H9 (cell line): ENCODE results near the gene RBKS. TPM values are rescaled to one million over a fixed set of nuclear protein-coding genes. Genes with fewer than 3 reads are reported as not detected.

Experiments
- DNase-seq: peaks from one replicate; pipeline ENCODE4 v3.0.0-alpha.2; 2017
- H2AFZ ChIP-seq: one replicate; pipeline ENCODE4 v1.6.1; 2013; ENCODE audit warnings: mild to moderate bottlenecking, low read length, control low read depth, moderate library complexity
- H2AK5ac ChIP-seq: 2 replicates; pipeline ENCODE4 v1.6.1; 2013; ENCODE audit warnings: low read length, control low read depth, mixed read lengths; ENCODE audit not compliant: insufficient read length
- H2BK120ac ChIP-seq: one replicate; pipeline ENCODE4 v1.6.1; 2013; ENCODE audit warnings: low read depth, mild to moderate bottlenecking, low read length, control low read depth, inconsistent platforms; ENCODE audit not compliant: poor library complexity, severe bottlenecking
- H2BK12ac ChIP-seq: 2 replicates; pipeline ENCODE4 v1.6.1; 2013; ENCODE audit warnings: low read length, control low read depth, mixed read lengths, low read depth; ENCODE audit not compliant: insufficient read length
- H2BK15ac ChIP-seq: 2 replicates; pipeline ENCODE4 v1.6.1; 2013; ENCODE audit warnings: low read depth, low read length, control low read depth
- H2BK20ac ChIP-seq: one replicate; pipeline ENCODE4 v1.6.1; 2013; ENCODE audit warnings: low read depth, mild to moderate bottlenecking, low read length, control low read depth, inconsistent platforms; ENCODE audit not compliant: poor library complexity, severe bottlenecking
- H2BK5ac ChIP-seq: 2 replicates; pipeline ENCODE4 v1.6.1; 2013; ENCODE audit warnings: low read length, control low read depth, mixed read lengths; ENCODE audit not compliant: insufficient read length
- H3K14ac ChIP-seq: 2 replicates; pipeline ENCODE4 v1.6.1; 2013; ENCODE audit warnings: low read length, control low read depth; ENCODE audit not compliant: insufficient read depth
- H3K18ac ChIP-seq: 2 replicates; pipeline ENCODE4 v1.6.1; 2013; ENCODE audit warnings: low read depth, mild to moderate bottlenecking, mixed read lengths, low read length, control low read depth; ENCODE audit not compliant: insufficient read length
- H3K23ac ChIP-seq: 2 replicates; pipeline ENCODE4 v1.6.1; 2013; ENCODE audit warnings: low read length, control low read depth, mixed read lengths, low read depth; ENCODE audit not compliant: insufficient read length
- H3K23me2 ChIP-seq: 2 replicates; pipeline ENCODE4 v1.6.1; 2013; ENCODE audit warnings: low read depth, mild to moderate bottlenecking, mixed read lengths, low read length, control low read depth; ENCODE audit not compliant: insufficient read length, poor library complexity, severe bottlenecking
- H3K27ac ChIP-seq: 2 replicates; pipeline ENCODE4 v1.5.1; 2013; ENCODE audit warnings: low read length, control low read depth, mixed read lengths, low read depth; ENCODE audit not compliant: insufficient read length
- H3K27me3 ChIP-seq: 2 replicates; pipeline ENCODE4 v1.6.1; 2013; ENCODE audit warnings: low read length, control low read depth, inconsistent platforms; ENCODE audit not compliant: insufficient read depth
- H3K4ac ChIP-seq: 2 replicates; pipeline ENCODE4 v1.6.1; 2013; ENCODE audit warnings: low read depth, mild to moderate bottlenecking, control low read depth, inconsistent platforms, low read length, moderate library complexity
- H3K4me1 ChIP-seq: 2 replicates; pipeline ENCODE4 v1.6.1; 2013; ENCODE audit warnings: low read length, control low read depth, inconsistent platforms; ENCODE audit not compliant: insufficient read depth
- H3K4me2 ChIP-seq: 2 replicates; pipeline ENCODE4 v1.6.1; 2013; ENCODE audit warnings: low read length, control low read depth, mixed read lengths; ENCODE audit not compliant: insufficient read length, insufficient read depth
- H3K56ac ChIP-seq: 2 replicates; pipeline ENCODE4 v1.6.1; 2013; ENCODE audit warnings: low read depth, mild to moderate bottlenecking, mixed read lengths, low read length, control low read depth; ENCODE audit not compliant: insufficient read length
- H3K79me1 ChIP-seq: 2 replicates; pipeline ENCODE4 v1.6.1; 2013; ENCODE audit warnings: low read depth, mild to moderate bottlenecking, moderate library complexity, low read length, control low read depth, inconsistent platforms; ENCODE audit not compliant: insufficient read depth, poor library complexity, severe bottlenecking
- H3K79me2 ChIP-seq: 2 replicates; pipeline ENCODE4 v1.6.1; 2013; ENCODE audit warnings: low read length, control low read depth, inconsistent platforms; ENCODE audit not compliant: insufficient read depth
- H3K9ac ChIP-seq: 2 replicates; pipeline ENCODE4 v1.6.1; 2013; ENCODE audit warnings: low read length, control low read depth, mixed read lengths; ENCODE audit not compliant: insufficient read length; ENCODE audit errors: extremely low read depth
- H3K9me3 ChIP-seq: one replicate; pipeline ENCODE4 v1.6.1; 2013; ENCODE audit warnings: low read depth, low read length, inconsistent platforms; ENCODE audit not compliant: control insufficient read depth
- H3T11ph ChIP-seq: one replicate; pipeline ENCODE4 v1.6.1; 2013; ENCODE audit warnings: mild to moderate bottlenecking, low read length, control low read depth, inconsistent platforms
- H4K20me1 ChIP-seq: one replicate; pipeline ENCODE4 v1.6.1; 2013; ENCODE audit not compliant: control insufficient read depth, insufficient read length, insufficient read depth
- H4K5ac ChIP-seq: 2 replicates; pipeline ENCODE4 v1.6.1; 2013; ENCODE audit warnings: low read depth, mild to moderate bottlenecking, mixed read lengths, low read length, control low read depth; ENCODE audit not compliant: insufficient read length
- H4K8ac ChIP-seq: replicated peaks from 2 replicates; pipeline ENCODE4 v1.6.1; 2013; ENCODE audit warnings: low read length, control low read depth, mixed read lengths, low read depth; ENCODE audit not compliant: insufficient read length
- H4K91ac ChIP-seq: 2 replicates; pipeline ENCODE4 v1.6.1; 2013; ENCODE audit warnings: low read depth, mild to moderate bottlenecking, moderate library complexity, mixed read lengths, low read length, control low read depth; ENCODE audit not compliant: insufficient read length
- H3K27ac Mint-ChIP-seq, 3 experiments: 2 replicates in 2 of 3; 3 replicates in 1 of 3; pipeline ENCODE4 v1.8.0; 2020 to 2021; ENCODE audit warnings: mixed read lengths in 3 of 3, mild to moderate bottlenecking in 1 of 3, moderate library complexity in 1 of 3
- H3K27me3 Mint-ChIP-seq: 2 replicates; pipeline ENCODE4 v1.8.0; 2021; ENCODE audit warnings: low read depth, mild to moderate bottlenecking, moderate library complexity, mixed read lengths
- H3K36me3 Mint-ChIP-seq, 3 experiments: 2 replicates in 2 of 3; 3 replicates in 1 of 3; pipeline ENCODE4 v1.8.0; 2020 to 2021; ENCODE audit warnings: low read depth in 3 of 3, mixed read lengths in 3 of 3; ENCODE audit not compliant: insufficient read depth in 1 of 3
- H3K4me1 Mint-ChIP-seq, 2 experiments: 2 replicates each; pipeline ENCODE4 v1.8.0; 2020; ENCODE audit warnings: mixed read lengths in 2 of 2
- H3K4me3 Mint-ChIP-seq, 2 experiments: 2 replicates in 1 of 2; 3 replicates in 1 of 2; pipeline ENCODE4 v1.8.0; 2020 to 2021; ENCODE audit warnings: mild to moderate bottlenecking in 2 of 2, mixed read lengths in 2 of 2, moderate library complexity in 1 of 2
- H3K9me3 Mint-ChIP-seq, 2 experiments: 2 replicates in 1 of 2; 3 replicates in 1 of 2; pipeline ENCODE4 v1.8.0; 2020; ENCODE audit warnings: mild to moderate bottlenecking in 2 of 2, mixed read lengths in 2 of 2, moderate library complexity in 1 of 2
- WGBS: extraction: QIAGEN DNeasy Blood & Tissue Kit; methylation state at CpG from one replicate; pipeline ENCODE4 v1.1.7; 2013; ENCODE audit warnings: missing lambda C conversion rate, low lambda C conversion rate, mixed read lengths; ENCODE audit not compliant: insufficient read length; ENCODE audit errors: extremely low coverage; 5-methylcytosine and 5-hydroxymethylcytosine counted together
- total RNA-seq: library from RNA; stranded (reverse); gene quantifications from 2 replicates; pipeline ENCODE4 v1.2.1, GENCODE V29; 2021
- TF ChIP-seq, protein P1 (sequence below): fragments of 200-600 bp; sonication (generic); conservative IDR thresholded peaks from 3 replicates; pipeline ENCODE4 v1.8.0; 2021; ENCODE audit warnings: antibody characterized with exemption, mild to moderate bottlenecking

The RBKS gene
- total RNA-seq, 1 experiment from 2014 or later = 2.3 TPM

DNA sequence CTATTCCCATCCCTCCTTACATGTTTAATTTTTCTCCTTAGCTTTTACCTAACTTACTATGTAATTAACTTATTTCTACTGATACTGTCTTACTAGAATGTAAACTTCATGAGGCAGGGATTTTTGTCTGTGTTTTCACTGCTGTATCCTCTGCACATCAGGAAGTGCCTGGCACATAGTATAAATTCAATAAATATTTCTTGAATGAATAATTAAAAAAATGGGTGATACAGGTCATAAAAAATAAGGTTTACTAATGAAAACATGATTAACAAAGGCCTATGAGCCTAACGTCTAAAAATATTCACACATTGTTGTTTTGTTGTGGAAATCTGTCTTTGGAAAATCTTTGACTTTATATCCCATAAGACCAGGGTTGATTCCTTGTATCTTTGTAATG lies 4.5 kb downstream of the RBKS start:
- Mint-ChIP-seq H3K27ac (no peak overlapping the region), H3K36me3 (no peaks in the 10 kb centered on the region), H3K4me1 (peaks cover 3 to 4% of the 10 kb centered on the region in 2 experiments; a peak in 3 of 4 replicates), H3K27me3 (no peaks in the 10 kb centered on the region), H3K9me3 (peaks cover 0 to 3% of the 10 kb centered on the region in 2 experiments; a peak in 2 of 5 replicates), H3K4me3 (no peak overlapping the region)
- Histone ChIP-seq H4K91ac (no peak overlapping the region), H4K20me1 (no peaks in the 10 kb centered on the region), H2BK120ac (no peak overlapping the region), H3K4me1 (no peaks in the 10 kb centered on the region), H3T11ph (no peak overlapping the region), H3K27me3 (no peaks in the 10 kb centered on the region), H3K4ac (no peak overlapping the region), H2AFZ (no peak overlapping the region), H2BK20ac (no peak overlapping the region), H3K27ac (no peak overlapping the region), H3K79me1 (no peaks in the 10 kb centered on the region), H2BK12ac (no peak overlapping the region), H3K18ac (no peak overlapping the region), H3K56ac (no peak overlapping the region), H4K5ac (no peak overlapping the region), H2BK5ac (no peak overlapping the region), H3K79me2 (no peaks in the 10 kb centered on the region), H3K9ac (no peak overlapping the region), H3K14ac (no peak overlapping the region), H3K23ac (no peak overlapping the region), H2AK5ac (no peak overlapping the region), H3K4me2 (no peak overlapping the region), H2BK15ac (no peak overlapping the region), H4K8ac (no peak overlapping the region), H3K23me2 (no peaks in the 10 kb centered on the region), H3K9me3 (no peaks in the 10 kb centered on the region)
- WGBS = no CpG with 5 or more reads among the region's 1 CpG
- TF ChIP-seq, protein P1, sequence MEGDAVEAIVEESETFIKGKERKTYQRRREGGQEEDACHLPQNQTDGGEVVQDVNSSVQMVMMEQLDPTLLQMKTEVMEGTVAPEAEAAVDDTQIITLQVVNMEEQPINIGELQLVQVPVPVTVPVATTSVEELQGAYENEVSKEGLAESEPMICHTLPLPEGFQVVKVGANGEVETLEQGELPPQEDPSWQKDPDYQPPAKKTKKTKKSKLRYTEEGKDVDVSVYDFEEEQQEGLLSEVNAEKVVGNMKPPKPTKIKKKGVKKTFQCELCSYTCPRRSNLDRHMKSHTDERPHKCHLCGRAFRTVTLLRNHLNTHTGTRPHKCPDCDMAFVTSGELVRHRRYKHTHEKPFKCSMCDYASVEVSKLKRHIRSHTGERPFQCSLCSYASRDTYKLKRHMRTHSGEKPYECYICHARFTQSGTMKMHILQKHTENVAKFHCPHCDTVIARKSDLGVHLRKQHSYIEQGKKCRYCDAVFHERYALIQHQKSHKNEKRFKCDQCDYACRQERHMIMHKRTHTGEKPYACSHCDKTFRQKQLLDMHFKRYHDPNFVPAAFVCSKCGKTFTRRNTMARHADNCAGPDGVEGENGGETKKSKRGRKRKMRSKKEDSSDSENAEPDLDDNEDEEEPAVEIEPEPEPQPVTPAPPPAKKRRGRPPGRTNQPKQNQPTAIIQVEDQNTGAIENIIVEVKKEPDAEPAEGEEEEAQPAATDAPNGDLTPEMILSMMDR = no peak
- no peak for DNase-seq
